WI38 (cell line): ENCODE results near the gene ADAT1.

Source experiments
- H3K4me3 ChIP-seq: 2 replicates; pipeline ENCODE4 v1.5.1; 2011; ENCODE audit warnings: low read depth, mild to moderate bottlenecking, control low read depth, low read length
- CTCF ChIP-seq: IDR thresholded peaks from 2 replicates; pipeline ENCODE4 v1.5.1; 2012; ENCODE audit warnings: low read depth, mild to moderate bottlenecking, control low read depth, low read length

ADAT1 gene

GRCh38 chr16:75622761-75623605 is at the start of gene ADAT1:
Gene ADAT1, minus strand, starts transcription at chr16:75623281. Its CDS starts 2,482 bp downstream, at chr16:75620799.
- TF ChIP-seq CTCF: no peak
- H3K4me3 ChIP-seq: peak within 1 kb of the TSS; percentile 92

- no peak overlapping the region for H3K4me3 ChIP-seq
- no peak for TF ChIP-seq CTCF
These were observed 44.4 kb upstream of the ADAT1 start for GRCh38 chr16:75667503-75667902.

GRCh38 chr16:75660726-75661302 is 37.7 kb upstream of the ADAT1 start:
- no peak for TF ChIP-seq CTCF
- no peak overlapping the region for H3K4me3 ChIP-seq

- H3K4me3 ChIP-seq: no peak overlapping the region
- no peak for TF ChIP-seq CTCF
These were observed 37.2 kb upstream of the ADAT1 start for GRCh38 chr16:75660321-75660720.

GRCh38 chr16:75658175-75658574 is 35.1 kb upstream of the ADAT1 start:
- TF ChIP-seq CTCF: no peak
- no peak overlapping the region for H3K4me3 ChIP-seq

GRCh38 chr16:75653922-75654321 is 30.8 kb upstream of the ADAT1 start:
- no peak overlapping the region for H3K4me3 ChIP-seq
- TF ChIP-seq CTCF: no peak
